A549 (cell line): Measurements from ENCODE around the gene CBLIF. TPM values are rescaled to one million over a fixed set of nuclear protein-coding genes. Genes with fewer than 3 reads are reported as not detected.

Experiments
- ATAC-seq, 2 experiments: fragments of 200-7000 bp in 1 of 2; fragments of >200 bp in 1 of 2; cut with Nextera tagmentation in 1 of 2; cut with Tn5 transposase in 1 of 2; 3 replicates each; pipeline versions ENCODE4 v1.8.0 to v1.9.1; 2018 to 2020; ENCODE audit warnings: mild to moderate bottlenecking in 1 of 2, moderate library complexity in 1 of 2
- CTCF ChIA-PET: fragments of 300-600 bp; sonication (Branson Sonifier 250); formaldehyde crosslinking; extraction: SDS; loops from one replicate; lab custom pipeline; 2021; ENCODE audit warnings: antibody characterized with exemption, inconsistent platforms; lab: Yijun Ruan, JAX
- POLR2A ChIA-PET: fragments of 350-600 bp; formaldehyde crosslinking; extraction: SDS; loops from one replicate; lab custom pipeline; 2021; ENCODE audit warnings: antibody characterized with exemption, inconsistent platforms; lab: Yijun Ruan, JAX
- DNase-seq, 2 experiments: peaks; one replicate each; pipeline versions ENCODE4 v3.0.0 to v3.0.0-alpha.2; 2011 to 2016; ENCODE audit warnings: low read depth in 1 of 2, low spot score in 1 of 2
- FAIRE-seq: peaks from 2 replicates; lab custom pipeline; 2011; peaks lifted over from hg19 to GRCh38; lab: Jason Lieb, UNC
- H3K27ac ChIP-seq, 2 experiments: fragments of >200 bp; sonication (Bioruptor Twin); formaldehyde crosslinking; 3 replicates each; pipeline ENCODE4 v1.5.1; 2016 to 2017
- H3K4me1 ChIP-seq: fragments of >200 bp; sonication (Bioruptor Twin); formaldehyde crosslinking; 3 replicates; pipeline ENCODE4 v1.6.1; 2016
- H3K4me2 ChIP-seq: fragments of >200 bp; sonication (Bioruptor Twin); formaldehyde crosslinking; 3 replicates; pipeline ENCODE4 v1.6.1; 2016
- H3K4me3 ChIP-seq: fragments of >200 bp; sonication (Bioruptor Twin); formaldehyde crosslinking; 3 replicates; pipeline ENCODE4 v1.5.1; 2016
- H3K9me3 ChIP-seq: fragments of >200 bp; sonication (Bioruptor Twin); formaldehyde crosslinking; 3 replicates; pipeline ENCODE4 v1.6.1; 2016
- BHLHE40 ChIP-seq: IDR thresholded peaks from 2 replicates; pipeline ENCODE4 v1.6.1; 2012; ENCODE audit warnings: low read depth, low read length, inconsistent platforms
- CBX2 ChIP-seq: fragments of 200-600 bp; sonication (generic); IDR thresholded peaks from 2 replicates; pipeline ENCODE4 v1.6.1; 2016; ENCODE audit warnings: low read depth, mild to moderate bottlenecking, borderline replicate concordance
- CHD2 ChIP-seq: fragments of 150-350 bp; IDR thresholded peaks from 2 replicates; pipeline ENCODE4 v1.6.1; 2014; ENCODE audit warnings: low read length; ENCODE audit not compliant: partially characterized antibody
- CHD4 ChIP-seq: fragments of 200-600 bp; sonication (generic); IDR thresholded peaks from 2 replicates; pipeline ENCODE4 v1.6.1; 2016; ENCODE audit warnings: antibody characterized with exemption, mild to moderate bottlenecking, borderline replicate concordance
- EP300 ChIP-seq, 2 experiments: fragments of >200 bp; sonication (Bioruptor Twin); formaldehyde crosslinking; IDR thresholded peaks; 2 replicates in 1 of 2; 3 replicates in 1 of 2; pipeline ENCODE4 v1.6.1; 2016 to 2017
- HDAC2 ChIP-seq: fragments of 200-600 bp; sonication (generic); IDR thresholded peaks from 2 replicates; pipeline ENCODE4 v1.6.1; 2016
- HOXA7 ChIP-seq: fragments of 250-450 bp; sonication (Bioruptor Pico); IDR thresholded peaks from 2 replicates; pipeline ENCODE4 v1.5.0; 2020; ENCODE audit warnings: mild to moderate bottlenecking, moderate library complexity
- HOXB5 ChIP-seq: fragments of 250-450 bp; sonication (Bioruptor Pico); IDR thresholded peaks from 2 replicates; pipeline ENCODE4 v1.5.0; 2020; ENCODE audit warnings: mild to moderate bottlenecking, moderate library complexity
- JUN ChIP-seq, 2 experiments: fragments of >200 bp; sonication (Bioruptor Twin); formaldehyde crosslinking; IDR thresholded peaks; 2 replicates in 1 of 2; 3 replicates in 1 of 2; pipeline ENCODE4 v1.6.1; 2016 to 2017
- NFE2L2 ChIP-seq: fragments of 150-350 bp; conservative IDR thresholded peaks from 2 replicates; pipeline ENCODE4 v1.6.1; 2014; ENCODE audit warnings: low read length
- PHF8 ChIP-seq: fragments of 200-600 bp; sonication (generic); IDR thresholded peaks from 2 replicates; pipeline ENCODE4 v1.6.1; 2016; ENCODE audit warnings: low read depth, mild to moderate bottlenecking, antibody characterized with exemption, moderate library complexity, borderline replicate concordance
- POLR2AphosphoS2 ChIP-seq: conservative IDR thresholded peaks from 2 replicates; pipeline ENCODE4 v1.6.1; 2012; ENCODE audit warnings: low read length, improper control_type of control experiment, inconsistent platforms
- RARB ChIP-seq: fragments of 250-450 bp; sonication (Bioruptor Pico); IDR thresholded peaks from 2 replicates; pipeline ENCODE4 v1.8.0; 2021; ENCODE audit warnings: mild to moderate bottlenecking, moderate library complexity
- SMC3 ChIP-seq: fragments of >200 bp; sonication (Bioruptor Twin); formaldehyde crosslinking; IDR thresholded peaks from 3 replicates; pipeline ENCODE4 v1.6.1; 2018; ENCODE audit warnings: inconsistent platforms
- SREBF2 ChIP-seq: fragments of 450-650 bp; IDR thresholded peaks from 2 replicates; pipeline ENCODE4 v1.6.1; 2014; ENCODE audit warnings: mild to moderate bottlenecking, moderate library complexity
- TP53 ChIP-seq: fragments of 250-450 bp; sonication (Bioruptor Pico); IDR thresholded peaks from 2 replicates; pipeline ENCODE4 v1.5.0; 2021; ENCODE audit warnings: mild to moderate bottlenecking, moderate library complexity
- ZC3H11A ChIP-seq: fragments of 450-650 bp; IDR thresholded peaks from 2 replicates; pipeline ENCODE4 v1.6.1; 2014; ENCODE audit warnings: antibody characterized with exemption, mild to moderate bottlenecking
- WGBS: methylation state at CpG from one replicate; pipeline ENCODE4 v1.1.6; 2017; ENCODE audit errors: missing lambda C conversion rate; 5-methylcytosine and 5-hydroxymethylcytosine counted together
- polyA plus RNA-seq, 4 experiments: library from polyadenylated mRNA; depleted of rRNA in 3 of 4; stranded (reverse); fragments of >200 nt; fragmentation: RNase III in 1 of 4; extraction: RNeasy Plus Mini Kit Qiagen cat#74134 plus additional on column Dnase treatment in 1 of 4; gene quantifications; 2 replicates in 3 of 4; 3 replicates in 1 of 4; pipeline ENCODE4 v1.2.3, GENCODE V29; 2011 to 2017
- TF ChIP-seq, protein P1 (sequence below): fragments of 200-600 bp; sonication (generic); IDR thresholded peaks from 2 replicates; pipeline ENCODE4 v1.6.1; 2016; ENCODE audit warnings: antibody characterized with exemption, mild to moderate bottlenecking, moderate library complexity
- TF ChIP-seq, protein P2 (sequence below): IDR thresholded peaks from 2 replicates; pipeline ENCODE4 v1.6.1; 2012
- TF ChIP-seq, protein P3 (sequence below): IDR thresholded peaks from 2 replicates; pipeline ENCODE4 v1.6.1; 2012
- TF ChIP-seq, protein P4 (sequence below): fragments of 450-650 bp; IDR thresholded peaks from 2 replicates; pipeline ENCODE4 v1.6.1; 2014; ENCODE audit warnings: antibody characterized with exemption
- TF ChIP-seq, protein P5 (sequence below): fragments of >200 bp; sonication (Bioruptor Twin); formaldehyde crosslinking; IDR thresholded peaks from 3 replicates; pipeline ENCODE4 v1.5.1; 2016
- TF ChIP-seq, protein P6 (sequence below): fragments of 250-450 bp; sonication (Bioruptor Pico); IDR thresholded peaks from 2 replicates; pipeline ENCODE4 v1.5.0; 2021; ENCODE audit warnings: mild to moderate bottlenecking, moderate library complexity, borderline replicate concordance

CBLIF gene
- polyA plus RNA-seq, 2 of the 4 experiments (the other 2 are of a cell fraction), result not detected

DNA sequence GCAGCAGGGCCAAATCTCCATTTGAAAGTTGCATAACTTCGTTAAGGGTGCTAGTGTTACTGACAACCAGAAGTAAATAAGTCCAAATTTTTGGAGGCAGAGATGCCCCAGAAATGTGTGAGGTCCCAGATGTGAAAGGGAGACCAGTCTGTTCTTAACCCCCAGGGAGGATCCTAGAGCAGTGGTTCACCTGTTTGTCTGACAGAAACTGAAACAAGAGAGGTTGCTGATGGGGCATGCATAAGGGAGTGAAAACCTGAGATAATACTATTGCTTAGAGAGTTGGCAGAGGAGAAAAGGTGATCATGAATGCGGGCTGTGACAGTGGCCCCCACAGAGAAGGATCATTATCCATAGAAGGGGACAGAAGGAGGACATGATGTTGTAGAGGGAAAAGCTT lies 3.8 kb downstream of the CBLIF start:
- Histone ChIP-seq H3K4me1 (no peaks in the 10 kb centered on the region), H3K4me2 (no peak overlapping the region), H3K4me3 (no peak overlapping the region), H3K9me3 (no peaks in the 10 kb centered on the region), H3K27ac (no peak overlapping the region)
- ATAC-seq (no peak), FAIRE-seq (no peak), DNase-seq (no peak)
- ChIA-PET CTCF (no interaction called here), POLR2A (no interaction called here)
- WGBS, result 38% methylated on average over 2 of the region's 2 CpGs
- no peak for TF ChIP-seq NFE2L2
- no peak for TF ChIP-seq SMC3
- TF ChIP-seq ZC3H11A, result no peak
- TF ChIP-seq CBX2, result no peak
- TF ChIP-seq, protein P1, sequence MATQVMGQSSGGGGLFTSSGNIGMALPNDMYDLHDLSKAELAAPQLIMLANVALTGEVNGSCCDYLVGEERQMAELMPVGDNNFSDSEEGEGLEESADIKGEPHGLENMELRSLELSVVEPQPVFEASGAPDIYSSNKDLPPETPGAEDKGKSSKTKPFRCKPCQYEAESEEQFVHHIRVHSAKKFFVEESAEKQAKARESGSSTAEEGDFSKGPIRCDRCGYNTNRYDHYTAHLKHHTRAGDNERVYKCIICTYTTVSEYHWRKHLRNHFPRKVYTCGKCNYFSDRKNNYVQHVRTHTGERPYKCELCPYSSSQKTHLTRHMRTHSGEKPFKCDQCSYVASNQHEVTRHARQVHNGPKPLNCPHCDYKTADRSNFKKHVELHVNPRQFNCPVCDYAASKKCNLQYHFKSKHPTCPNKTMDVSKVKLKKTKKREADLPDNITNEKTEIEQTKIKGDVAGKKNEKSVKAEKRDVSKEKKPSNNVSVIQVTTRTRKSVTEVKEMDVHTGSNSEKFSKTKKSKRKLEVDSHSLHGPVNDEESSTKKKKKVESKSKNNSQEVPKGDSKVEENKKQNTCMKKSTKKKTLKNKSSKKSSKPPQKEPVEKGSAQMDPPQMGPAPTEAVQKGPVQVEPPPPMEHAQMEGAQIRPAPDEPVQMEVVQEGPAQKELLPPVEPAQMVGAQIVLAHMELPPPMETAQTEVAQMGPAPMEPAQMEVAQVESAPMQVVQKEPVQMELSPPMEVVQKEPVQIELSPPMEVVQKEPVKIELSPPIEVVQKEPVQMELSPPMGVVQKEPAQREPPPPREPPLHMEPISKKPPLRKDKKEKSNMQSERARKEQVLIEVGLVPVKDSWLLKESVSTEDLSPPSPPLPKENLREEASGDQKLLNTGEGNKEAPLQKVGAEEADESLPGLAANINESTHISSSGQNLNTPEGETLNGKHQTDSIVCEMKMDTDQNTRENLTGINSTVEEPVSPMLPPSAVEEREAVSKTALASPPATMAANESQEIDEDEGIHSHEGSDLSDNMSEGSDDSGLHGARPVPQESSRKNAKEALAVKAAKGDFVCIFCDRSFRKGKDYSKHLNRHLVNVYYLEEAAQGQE, result no peak
- TF ChIP-seq, protein P2, sequence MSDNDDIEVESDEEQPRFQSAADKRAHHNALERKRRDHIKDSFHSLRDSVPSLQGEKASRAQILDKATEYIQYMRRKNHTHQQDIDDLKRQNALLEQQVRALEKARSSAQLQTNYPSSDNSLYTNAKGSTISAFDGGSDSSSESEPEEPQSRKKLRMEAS, result no peak
- TF ChIP-seq CHD4, result no peak
- no peak for TF ChIP-seq HOXB5 (CRISPR knock-in tag)
- TF ChIP-seq HDAC2, result no peak
- TF ChIP-seq TP53 (CRISPR knock-in tag), result no peak
- TF ChIP-seq BHLHE40, result no peak
- no peak for TF ChIP-seq HOXA7 (CRISPR knock-in tag)
- no peak for TF ChIP-seq EP300 (IDR thresholded peaks at IDR 0.05)
- TF ChIP-seq, protein P3, sequence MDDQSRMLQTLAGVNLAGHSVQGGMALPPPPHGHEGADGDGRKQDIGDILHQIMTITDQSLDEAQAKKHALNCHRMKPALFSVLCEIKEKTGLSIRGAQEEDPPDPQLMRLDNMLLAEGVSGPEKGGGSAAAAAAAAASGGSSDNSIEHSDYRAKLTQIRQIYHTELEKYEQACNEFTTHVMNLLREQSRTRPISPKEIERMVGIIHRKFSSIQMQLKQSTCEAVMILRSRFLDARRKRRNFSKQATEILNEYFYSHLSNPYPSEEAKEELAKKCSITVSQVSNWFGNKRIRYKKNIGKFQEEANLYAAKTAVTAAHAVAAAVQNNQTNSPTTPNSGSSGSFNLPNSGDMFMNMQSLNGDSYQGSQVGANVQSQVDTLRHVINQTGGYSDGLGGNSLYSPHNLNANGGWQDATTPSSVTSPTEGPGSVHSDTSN, result no peak
- TF ChIP-seq SREBF2, result no peak
- TF ChIP-seq, protein P4, sequence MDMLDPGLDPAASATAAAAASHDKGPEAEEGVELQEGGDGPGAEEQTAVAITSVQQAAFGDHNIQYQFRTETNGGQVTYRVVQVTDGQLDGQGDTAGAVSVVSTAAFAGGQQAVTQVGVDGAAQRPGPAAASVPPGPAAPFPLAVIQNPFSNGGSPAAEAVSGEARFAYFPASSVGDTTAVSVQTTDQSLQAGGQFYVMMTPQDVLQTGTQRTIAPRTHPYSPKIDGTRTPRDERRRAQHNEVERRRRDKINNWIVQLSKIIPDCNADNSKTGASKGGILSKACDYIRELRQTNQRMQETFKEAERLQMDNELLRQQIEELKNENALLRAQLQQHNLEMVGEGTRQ, result no peak
- no peak for TF ChIP-seq CHD2
- TF ChIP-seq PHF8, result no peak
- TF ChIP-seq RARB (CRISPR knock-in tag), result no peak
- no peak for TF ChIP-seq POLR2AphosphoS2
- TF ChIP-seq, all 56 proteins: peak for 0

DNA sequence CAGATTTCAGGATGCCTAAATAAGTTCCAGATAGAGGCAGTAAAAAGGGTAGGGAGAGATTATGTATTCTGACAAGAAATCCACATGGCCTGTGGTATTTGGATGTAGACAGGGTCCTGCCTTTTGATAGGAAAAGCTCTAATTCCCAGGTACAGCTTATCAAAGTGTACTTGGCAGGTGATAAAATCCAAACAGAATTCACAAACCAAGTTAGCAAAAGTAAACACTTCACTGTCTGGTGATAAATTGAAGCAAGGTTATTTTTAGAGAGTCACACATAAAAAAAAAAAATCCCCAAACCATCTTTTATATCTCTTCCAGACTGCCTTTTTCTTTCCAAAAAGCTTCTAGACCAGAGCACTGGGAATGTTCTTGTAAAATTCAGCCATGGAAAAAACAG lies 5.7 kb downstream of the CBLIF start:
- Histone ChIP-seq H3K9me3 (no peaks in the 10 kb centered on the region), H3K27ac (no peak overlapping the region), H3K4me3 (no peak overlapping the region), H3K4me1 (no peaks in the 10 kb centered on the region), H3K4me2 (no peak overlapping the region)
- ATAC-seq (no peak), FAIRE-seq (no peak), DNase-seq (no peak)
- TF ChIP-seq, protein P5, sequence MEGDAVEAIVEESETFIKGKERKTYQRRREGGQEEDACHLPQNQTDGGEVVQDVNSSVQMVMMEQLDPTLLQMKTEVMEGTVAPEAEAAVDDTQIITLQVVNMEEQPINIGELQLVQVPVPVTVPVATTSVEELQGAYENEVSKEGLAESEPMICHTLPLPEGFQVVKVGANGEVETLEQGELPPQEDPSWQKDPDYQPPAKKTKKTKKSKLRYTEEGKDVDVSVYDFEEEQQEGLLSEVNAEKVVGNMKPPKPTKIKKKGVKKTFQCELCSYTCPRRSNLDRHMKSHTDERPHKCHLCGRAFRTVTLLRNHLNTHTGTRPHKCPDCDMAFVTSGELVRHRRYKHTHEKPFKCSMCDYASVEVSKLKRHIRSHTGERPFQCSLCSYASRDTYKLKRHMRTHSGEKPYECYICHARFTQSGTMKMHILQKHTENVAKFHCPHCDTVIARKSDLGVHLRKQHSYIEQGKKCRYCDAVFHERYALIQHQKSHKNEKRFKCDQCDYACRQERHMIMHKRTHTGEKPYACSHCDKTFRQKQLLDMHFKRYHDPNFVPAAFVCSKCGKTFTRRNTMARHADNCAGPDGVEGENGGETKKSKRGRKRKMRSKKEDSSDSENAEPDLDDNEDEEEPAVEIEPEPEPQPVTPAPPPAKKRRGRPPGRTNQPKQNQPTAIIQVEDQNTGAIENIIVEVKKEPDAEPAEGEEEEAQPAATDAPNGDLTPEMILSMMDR, result no peak
- TF ChIP-seq JUN (IDR thresholded peaks at IDR 0.05), result no peak
- TF ChIP-seq, protein P6, sequence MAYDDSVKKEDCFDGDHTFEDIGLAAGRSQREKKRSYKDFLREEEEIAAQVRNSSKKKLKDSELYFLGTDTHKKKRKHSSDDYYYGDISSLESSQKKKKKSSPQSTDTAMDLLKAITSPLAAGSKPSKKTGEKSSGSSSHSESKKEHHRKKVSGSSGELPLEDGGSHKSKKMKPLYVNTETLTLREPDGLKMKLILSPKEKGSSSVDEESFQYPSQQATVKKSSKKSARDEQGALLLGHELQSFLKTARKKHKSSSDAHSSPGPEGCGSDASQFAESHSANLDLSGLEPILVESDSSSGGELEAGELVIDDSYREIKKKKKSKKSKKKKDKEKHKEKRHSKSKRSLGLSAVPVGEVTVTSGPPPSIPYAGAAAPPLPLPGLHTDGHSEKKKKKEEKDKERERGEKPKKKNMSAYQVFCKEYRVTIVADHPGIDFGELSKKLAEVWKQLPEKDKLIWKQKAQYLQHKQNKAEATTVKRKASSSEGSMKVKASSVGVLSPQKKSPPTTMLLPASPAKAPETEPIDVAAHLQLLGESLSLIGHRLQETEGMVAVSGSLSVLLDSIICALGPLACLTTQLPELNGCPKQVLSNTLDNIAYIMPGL (CRISPR knock-in tag), result no peak
- no peak for TF ChIP-seq NFE2L2
- ChIA-PET POLR2A (no interaction called here), CTCF (no interaction called here)
